Measurements from ENCODE around the gene TRMT10A.

- TF ChIP-seq CTCF (IDR thresholded peaks at IDR 0.05 in 2 of 3, conservative IDR thresholded peaks at IDR 0.05 in 1 of 3; ENCODE audit: control insufficient read depth in 2 of 3, extremely low read depth in 1 of 3, insufficient read depth in 1 of 3, low read depth in 3 of 3, low read length in 3 of 3) (no peak), HDAC6 (IDR thresholded peaks at IDR 0.05; ENCODE audit: unreplicated experiment) (no peak), CEBPB (IDR thresholded peaks at IDR 0.05; ENCODE audit: borderline replicate concordance in 1 of 2, low read depth in 2 of 2, low read length in 2 of 2) (no peak), SMARCA5 (IDR thresholded peaks at IDR 0.05) (no peak), REST (IDR thresholded peaks at IDR 0.05; ENCODE audit: low read depth, low read length) (no peak), FOXM1 (IDR thresholded peaks at IDR 0.05; ENCODE audit: low read depth, low read length) (no peak)
Measured at GRCh38 chr4:99591757-99592156, 27.9 kb upstream of the TRMT10A start.
